ENCODE results near the gene HECTD1.

GRCh38 chr14:31051511-31051910 is 156.1 kb downstream of the HECTD1 start:
- TF ChIP-seq CTCF (IDR thresholded peaks at IDR 0.05), result no peak
- TF ChIP-seq NR3C1 (CRISPR knock-in tag; conservative IDR thresholded peaks at IDR 0.05; ENCODE audit: low read depth), result no peak

All from WTC11 (cell line).